Activated T-helper 17 cell treated with anti-CD3 and anti-CD28 coated beads, Interleukin-2, amount 50 U/mL, for 72 hours (primary cell): ENCODE data around the gene RBBP6. TPM values are rescaled to one million over a fixed set of nuclear protein-coding genes. Genes with fewer than 3 reads are reported as not detected.

ENCODE experiments used
- ATAC-seq: fragments of 150-1000 bp; cut with Tn5 transposase; replicated peaks from 2 replicates; pipeline ENCODE4 v1.10.0; 2021; ENCODE audit warnings: mild to moderate bottlenecking, moderate library complexity
- H3K27ac Mint-ChIP-seq: one replicate; pipeline ENCODE4 v1.8.0; 2022; ENCODE audit warnings: mixed read lengths
- H3K27me3 Mint-ChIP-seq: one replicate; pipeline ENCODE4 v1.8.0; 2022; ENCODE audit warnings: mixed read lengths
- H3K36me3 Mint-ChIP-seq: one replicate; pipeline ENCODE4 v1.8.0; 2022; ENCODE audit warnings: low read depth, mild to moderate bottlenecking, mixed read lengths
- H3K4me1 Mint-ChIP-seq: one replicate; pipeline ENCODE4 v1.8.0; 2022; ENCODE audit warnings: mixed read lengths
- H3K4me3 Mint-ChIP-seq: one replicate; pipeline ENCODE4 v1.8.0; 2022; ENCODE audit warnings: mild to moderate bottlenecking, mixed read lengths
- H3K9me3 Mint-ChIP-seq: one replicate; pipeline ENCODE4 v1.8.0; 2022; ENCODE audit warnings: mixed read lengths
- total RNA-seq, 2 donors: library from RNA; stranded (reverse); gene quantifications; one replicate each; pipeline ENCODE4 v1.2.3, GENCODE V29; 2022

RBBP6 gene
- total RNA-seq, 2 donors from 2014 or later: 51.6 to 88.8 TPM

DNA sequence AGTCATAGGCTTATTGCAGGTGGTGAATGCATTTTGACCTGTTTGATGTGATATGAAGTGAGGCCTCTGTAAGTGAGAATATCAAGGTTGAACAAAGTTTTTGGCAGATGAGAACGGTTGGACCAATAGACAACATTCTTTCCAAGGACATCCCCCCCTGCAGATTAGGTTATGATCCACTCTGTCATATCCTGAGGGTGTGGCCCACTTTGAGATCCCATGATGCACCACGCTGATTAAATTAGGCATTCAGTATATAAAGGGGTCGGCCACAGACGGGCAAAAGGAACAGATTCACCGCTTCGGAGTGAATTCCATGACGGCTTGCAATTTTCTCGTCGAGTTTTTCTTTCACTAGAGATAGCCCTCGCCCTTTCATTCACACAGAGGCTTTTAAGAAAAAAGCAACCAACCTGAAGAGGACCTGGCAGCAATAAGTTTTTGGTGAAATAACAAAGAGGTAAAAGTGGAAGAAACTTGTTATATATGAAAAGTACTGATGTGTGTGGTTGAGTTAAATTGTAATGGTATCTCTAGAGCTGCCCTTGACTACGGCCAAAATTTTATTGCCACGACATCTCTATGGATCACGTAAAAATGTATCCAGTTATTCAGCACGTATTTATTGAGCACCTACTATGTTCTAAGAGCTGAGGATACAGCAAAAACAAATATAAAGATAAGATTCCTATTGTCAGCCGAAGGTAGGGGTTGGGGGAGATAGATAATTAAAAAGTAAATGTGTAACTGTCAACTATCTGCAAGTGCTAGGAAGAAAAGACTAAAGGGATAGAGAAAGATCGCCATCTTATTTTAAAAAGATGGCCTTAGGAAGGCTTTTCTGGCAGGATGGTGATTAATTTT lies 1.7 kb upstream of the RBBP6 start:
- ATAC-seq: no peak
- peaks cover 5% of the 10 kb centered on the region for H3K4me1 Mint-ChIP-seq
- H3K36me3 Mint-ChIP-seq: peaks cover 32% of the 10 kb centered on the region
- H3K4me3 Mint-ChIP-seq: peak overlapping the region; percentile 98
- no peak overlapping the region for H3K27ac Mint-ChIP-seq
- no peaks in the 10 kb centered on the region for H3K27me3 Mint-ChIP-seq
- H3K9me3 Mint-ChIP-seq: no peaks in the 10 kb centered on the region

DNA sequence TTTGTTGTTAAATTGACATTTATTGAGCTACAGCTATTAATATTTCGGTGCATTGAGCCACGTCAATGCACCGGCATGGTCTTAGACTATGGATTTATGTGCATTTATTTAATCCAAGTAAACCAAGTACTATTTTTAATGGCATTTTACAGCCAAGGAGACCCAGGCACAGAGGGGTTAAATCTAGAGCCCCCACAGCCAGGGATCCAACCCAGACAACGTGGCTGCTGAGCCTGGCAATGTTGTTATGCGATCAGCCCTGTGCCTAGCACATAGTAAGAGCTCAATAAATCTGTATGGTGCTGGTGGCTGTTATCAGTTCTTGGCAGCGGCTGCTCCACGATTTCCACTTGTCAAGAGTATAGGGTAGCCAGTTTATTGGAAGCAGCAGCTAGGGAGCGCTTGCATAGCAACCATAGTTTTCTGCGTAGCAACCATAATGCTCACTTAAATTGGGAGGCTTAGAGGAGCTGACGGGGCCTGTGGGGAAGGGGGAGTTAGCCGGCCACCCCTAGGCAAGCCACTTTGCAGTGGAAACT lies 541 bp upstream of the RBBP6 start:
- peak; percentile 44 for ATAC-seq
- H3K27ac Mint-ChIP-seq: peak overlapping the region; percentile 100
- H3K36me3 Mint-ChIP-seq: peaks cover 43% of the 10 kb centered on the region
- H3K9me3 Mint-ChIP-seq: no peaks in the 10 kb centered on the region
- peaks cover 5% of the 10 kb centered on the region for H3K4me1 Mint-ChIP-seq
- H3K4me3 Mint-ChIP-seq: peak overlapping the region; percentile 98
- H3K27me3 Mint-ChIP-seq: no peaks in the 10 kb centered on the region

DNA sequence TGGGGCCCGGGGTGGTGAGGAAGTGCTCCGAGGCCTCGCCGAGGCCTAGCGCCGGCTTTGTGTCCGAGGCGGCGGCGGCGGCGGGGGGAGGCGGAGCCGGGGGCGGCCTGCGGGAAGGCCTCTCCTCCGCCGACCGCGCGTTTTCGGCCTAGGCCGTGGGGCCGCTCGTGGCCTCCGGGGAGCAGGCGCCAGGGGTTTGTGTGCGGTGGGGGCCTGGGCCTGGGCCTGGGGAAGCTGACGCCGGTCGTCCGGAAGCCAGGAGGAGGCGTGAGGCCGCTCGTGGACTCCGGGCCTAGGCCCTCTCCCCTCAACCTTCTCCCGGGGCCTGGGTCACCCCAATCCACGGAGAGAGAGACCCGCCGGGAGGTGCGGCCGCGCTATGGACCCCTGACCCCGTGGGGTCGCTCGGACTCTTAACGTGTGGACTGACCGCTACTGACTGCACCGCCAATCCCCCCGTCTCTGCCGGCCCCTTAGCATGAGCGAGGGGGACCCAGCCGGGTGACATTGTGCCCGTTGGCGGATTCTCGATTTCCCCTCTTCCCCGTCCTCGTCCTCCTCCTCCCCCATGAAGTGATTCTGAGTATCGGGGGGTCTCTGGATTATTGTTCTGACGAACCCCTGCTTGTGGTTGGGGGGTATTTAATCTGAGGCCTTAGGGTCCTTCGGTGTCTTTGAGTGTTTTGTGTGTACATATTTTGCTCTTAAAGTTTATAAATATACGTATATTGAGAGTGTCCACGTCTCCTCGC lies 660 bp downstream of the RBBP6 start:
- Mint-ChIP-seq H3K27ac (peak overlapping the region; percentile 100), H3K4me3 (peak overlapping the region; percentile 98), H3K36me3 (peaks cover 55% of the 10 kb centered on the region), H3K9me3 (no peaks in the 10 kb centered on the region), H3K27me3 (no peaks in the 10 kb centered on the region), H3K4me1 (peaks cover 11% of the 10 kb centered on the region)
- peak; percentile 47 for ATAC-seq

DNA sequence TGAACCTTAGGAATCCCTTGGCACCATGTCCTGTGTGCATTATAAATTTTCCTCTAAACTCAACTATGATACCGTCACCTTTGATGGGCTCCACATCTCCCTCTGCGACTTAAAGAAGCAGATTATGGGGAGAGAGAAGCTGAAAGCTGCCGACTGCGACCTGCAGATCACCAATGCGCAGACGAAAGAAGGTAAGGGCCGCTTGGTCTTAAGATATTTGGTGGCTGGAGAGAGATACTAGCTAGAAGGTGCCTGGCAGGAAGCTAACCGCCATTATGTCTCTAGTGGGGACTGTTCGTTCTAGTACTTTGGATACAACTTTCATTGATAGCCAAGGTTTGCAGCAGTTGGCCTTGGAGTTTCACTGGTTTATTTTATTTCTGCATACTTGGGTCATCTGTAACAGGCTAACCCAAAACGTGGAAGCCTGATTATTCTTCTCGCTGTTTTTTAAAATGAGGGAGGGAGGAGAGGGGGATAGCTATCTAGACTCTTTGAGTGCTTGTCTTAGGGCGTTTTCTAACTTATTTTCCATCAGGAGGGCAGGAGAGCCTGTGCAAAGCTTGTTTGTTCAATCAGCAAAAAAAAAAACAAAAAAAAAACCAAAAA lies 1.3 kb downstream of the RBBP6 start:
- H3K4me1 Mint-ChIP-seq: peaks cover 18% of the 10 kb centered on the region
- peaks cover 62% of the 10 kb centered on the region for H3K36me3 Mint-ChIP-seq
- peak overlapping the region; percentile 98 for H3K4me3 Mint-ChIP-seq
- H3K27me3 Mint-ChIP-seq: no peaks in the 10 kb centered on the region
- no peak for ATAC-seq
- peak overlapping the region; percentile 100 for H3K27ac Mint-ChIP-seq
- H3K9me3 Mint-ChIP-seq: no peaks in the 10 kb centered on the region

DNA sequence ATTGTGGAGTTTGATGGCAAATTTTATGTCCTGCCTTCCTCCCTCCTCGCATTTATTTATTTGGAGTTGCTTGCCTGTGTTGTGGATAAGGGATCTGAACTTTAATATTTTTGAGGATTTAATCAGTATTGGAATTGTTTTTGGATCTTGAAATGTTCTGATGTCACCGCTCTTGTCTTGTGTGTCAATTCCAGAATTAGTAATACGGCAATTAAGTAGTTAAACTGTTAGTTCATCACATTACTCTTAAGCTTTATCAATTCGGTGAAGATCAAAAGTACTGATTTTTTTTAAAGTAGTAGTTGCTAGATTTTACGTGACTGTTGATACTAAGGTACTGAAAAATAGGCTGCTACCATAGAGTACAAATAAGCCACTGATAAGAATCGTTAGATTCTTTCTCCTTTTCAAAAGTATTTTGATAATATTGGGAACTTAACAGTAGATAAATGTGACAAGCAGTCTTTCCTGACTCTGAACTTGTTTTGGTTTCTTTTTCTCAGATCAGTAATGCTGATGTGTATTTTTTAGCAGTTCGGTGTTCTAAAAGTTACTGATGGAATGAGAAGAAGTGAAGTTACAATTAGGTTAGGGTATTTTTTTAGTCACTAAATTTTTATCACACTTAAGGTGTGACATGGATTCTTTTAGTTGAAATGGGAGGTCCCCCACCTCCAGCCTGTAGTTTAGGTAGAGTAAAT lies 2.0 kb downstream of the RBBP6 start:
- Mint-ChIP-seq H3K4me1 (peaks cover 18% of the 10 kb centered on the region), H3K9me3 (no peaks in the 10 kb centered on the region), H3K27ac (peak overlapping the region; percentile 100), H3K4me3 (peak overlapping the region; percentile 98), H3K27me3 (no peaks in the 10 kb centered on the region), H3K36me3 (peaks cover 68% of the 10 kb centered on the region)
- ATAC-seq: peak; percentile 10

DNA sequence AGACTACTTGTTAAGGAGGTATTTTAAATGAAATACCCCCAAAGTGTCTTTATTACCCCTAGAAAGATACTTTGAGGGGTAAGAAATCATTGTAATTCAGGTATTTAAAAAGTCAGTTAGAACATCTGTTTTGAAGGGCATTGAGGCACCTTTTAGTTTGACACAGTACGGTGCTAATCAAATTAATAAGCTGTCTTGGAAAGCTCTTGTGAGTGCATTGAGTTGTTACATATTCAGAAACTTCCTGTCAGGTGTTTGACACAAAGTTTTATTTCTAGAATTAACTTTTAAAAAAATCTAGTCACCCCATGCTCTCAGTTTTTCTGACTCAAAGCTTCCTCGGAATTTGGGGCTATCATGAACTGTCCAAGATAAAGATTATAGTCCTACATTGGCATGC lies 4.6 kb downstream of the RBBP6 start:
- H3K4me1 Mint-ChIP-seq: peaks cover 22% of the 10 kb centered on the region
- peak overlapping the region; percentile 2 for H3K27ac Mint-ChIP-seq
- H3K4me3 Mint-ChIP-seq: peak overlapping the region; percentile 98
- H3K36me3 Mint-ChIP-seq: peaks cover 94% of the 10 kb centered on the region
- no peak for ATAC-seq
- no peaks in the 10 kb centered on the region for H3K27me3 Mint-ChIP-seq
- H3K9me3 Mint-ChIP-seq: no peaks in the 10 kb centered on the region

DNA sequence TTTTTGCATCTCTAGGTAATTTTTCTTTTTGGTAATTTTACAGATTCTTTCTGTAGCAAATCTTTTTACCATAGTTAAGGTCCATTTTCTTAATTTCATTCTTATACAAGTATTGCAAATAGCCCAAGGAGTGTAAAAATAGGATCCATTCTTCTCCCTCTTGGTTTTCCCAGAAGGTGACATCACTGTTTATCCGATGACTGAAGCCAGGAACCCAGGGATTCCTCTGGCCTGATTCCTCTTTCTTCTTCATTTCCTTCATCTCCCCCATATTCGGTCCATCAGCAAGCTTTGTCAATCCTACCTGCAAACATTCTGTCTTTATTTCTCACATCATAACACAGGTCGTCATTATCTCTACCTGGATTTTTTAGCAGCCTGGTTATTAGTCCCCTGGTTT lies 5.3 kb downstream of the RBBP6 start:
- Mint-ChIP-seq H3K27me3 (no peaks in the 10 kb centered on the region), H3K4me1 (peaks cover 25% of the 10 kb centered on the region), H3K27ac (peak overlapping the region; percentile 2), H3K36me3 (peaks cover 96% of the 10 kb centered on the region), H3K4me3 (peak overlapping the region; percentile 98), H3K9me3 (no peaks in the 10 kb centered on the region)
- ATAC-seq: no peak

DNA sequence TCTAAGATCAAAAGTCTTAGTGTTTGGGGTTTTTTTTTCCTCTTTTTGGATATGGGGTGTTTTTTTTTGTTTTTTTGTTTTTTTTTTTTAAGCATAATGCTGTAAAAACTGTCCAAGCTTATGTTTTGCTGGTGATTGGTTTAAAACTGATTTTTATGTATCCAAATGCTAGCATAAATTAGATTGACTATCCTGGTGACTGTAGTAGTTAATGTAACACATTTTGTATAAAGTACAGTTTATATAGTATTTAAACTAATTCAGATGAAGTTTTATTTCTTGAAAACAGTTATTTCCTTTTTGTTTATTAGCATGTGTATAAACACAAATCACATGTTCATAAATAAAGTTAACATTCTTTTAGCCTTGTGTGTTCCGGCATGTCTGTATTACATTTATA lies 10.9 kb downstream of the RBBP6 start:
- Mint-ChIP-seq H3K36me3 (peaks cover 97% of the 10 kb centered on the region), H3K27ac (no peak overlapping the region), H3K4me3 (no peak overlapping the region), H3K9me3 (no peaks in the 10 kb centered on the region), H3K4me1 (peaks cover 17% of the 10 kb centered on the region), H3K27me3 (no peaks in the 10 kb centered on the region)
- no peak for ATAC-seq

DNA sequence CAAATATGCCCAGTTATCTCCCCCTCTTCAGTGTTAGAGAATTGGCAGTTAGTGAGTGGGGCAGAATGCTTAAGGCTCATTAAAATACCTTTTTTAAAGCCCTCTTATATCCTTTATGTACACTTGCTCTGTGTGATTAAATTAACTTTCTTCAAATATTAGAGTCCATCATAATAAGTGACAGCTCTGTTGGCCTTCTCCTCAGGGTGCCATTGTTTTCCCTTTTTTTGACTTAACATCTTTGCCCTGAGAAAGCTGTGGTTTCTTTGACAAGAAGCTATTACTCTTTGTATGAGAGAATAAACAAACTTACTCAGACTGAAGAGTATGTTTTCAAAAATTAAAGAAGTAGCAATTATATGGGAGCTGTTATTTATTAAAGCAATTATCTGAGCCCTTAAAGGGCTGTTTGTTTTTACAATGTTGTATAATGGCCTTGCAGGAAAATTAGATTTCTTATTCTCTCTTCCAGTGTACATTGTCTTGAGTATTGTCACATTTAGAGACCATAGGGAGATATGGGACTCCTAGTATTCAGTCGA lies 13.4 kb downstream of the RBBP6 start:
- H3K4me3 Mint-ChIP-seq: no peak overlapping the region
- no peaks in the 10 kb centered on the region for H3K9me3 Mint-ChIP-seq
- peaks cover 8% of the 10 kb centered on the region for H3K4me1 Mint-ChIP-seq
- peaks cover 97% of the 10 kb centered on the region for H3K36me3 Mint-ChIP-seq
- ATAC-seq: no peak
- H3K27ac Mint-ChIP-seq: peak overlapping the region; percentile 20
- H3K27me3 Mint-ChIP-seq: no peaks in the 10 kb centered on the region

DNA sequence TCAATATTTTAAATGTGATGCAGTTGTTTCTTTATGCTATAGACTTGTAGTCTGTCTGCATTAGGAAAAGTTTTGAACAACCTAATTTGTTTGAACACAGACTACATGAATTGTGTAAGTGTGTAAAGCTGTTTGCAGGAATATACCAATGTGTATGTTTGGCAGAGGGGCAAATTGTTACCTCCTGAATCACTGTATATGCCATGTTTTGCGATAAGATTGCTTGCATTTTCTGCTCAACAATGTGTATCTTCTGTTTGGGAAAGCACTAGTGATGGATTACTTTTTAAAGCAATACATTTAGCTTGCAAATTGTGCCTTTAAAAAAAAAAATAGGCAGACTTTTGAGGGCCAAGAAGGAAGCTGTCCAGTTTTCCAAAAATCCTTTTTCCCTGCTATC lies 14.6 kb downstream of the RBBP6 start:
- no peaks in the 10 kb centered on the region for H3K9me3 Mint-ChIP-seq
- H3K27ac Mint-ChIP-seq: no peak overlapping the region
- H3K36me3 Mint-ChIP-seq: peaks cover 97% of the 10 kb centered on the region
- H3K27me3 Mint-ChIP-seq: no peaks in the 10 kb centered on the region
- H3K4me1 Mint-ChIP-seq: peaks cover 8% of the 10 kb centered on the region
- ATAC-seq: no peak
- H3K4me3 Mint-ChIP-seq: no peak overlapping the region

DNA sequence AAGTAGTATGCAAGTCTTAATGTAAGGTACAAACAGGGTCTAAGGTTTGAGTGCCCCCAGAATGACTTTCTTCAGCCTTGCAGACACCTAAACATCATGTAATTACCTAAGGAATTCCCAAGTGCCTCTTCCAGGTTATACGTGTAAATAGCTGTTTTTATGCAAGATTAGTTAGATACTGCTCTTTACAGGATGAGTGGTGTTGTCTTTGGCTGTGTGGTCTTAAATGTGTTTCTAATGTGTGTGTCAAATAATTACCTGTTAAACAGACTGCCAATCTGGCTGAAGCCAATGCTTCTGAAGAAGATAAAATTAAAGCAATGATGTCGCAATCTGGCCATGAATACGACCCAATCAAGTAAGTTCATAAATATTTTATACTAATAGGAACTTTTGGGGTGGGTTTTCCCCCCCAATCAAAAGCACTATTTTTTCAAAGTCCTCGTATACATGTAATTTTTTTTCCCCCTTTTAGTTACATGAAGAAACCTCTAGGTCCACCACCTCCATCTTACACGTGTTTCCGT lies 16.0 kb downstream of the RBBP6 start:
- ATAC-seq: no peak
- Mint-ChIP-seq H3K4me3 (no peak overlapping the region), H3K27me3 (no peaks in the 10 kb centered on the region), H3K27ac (no peak overlapping the region), H3K36me3 (peaks cover 97% of the 10 kb centered on the region), H3K4me1 (peaks cover 4% of the 10 kb centered on the region), H3K9me3 (no peaks in the 10 kb centered on the region)

DNA sequence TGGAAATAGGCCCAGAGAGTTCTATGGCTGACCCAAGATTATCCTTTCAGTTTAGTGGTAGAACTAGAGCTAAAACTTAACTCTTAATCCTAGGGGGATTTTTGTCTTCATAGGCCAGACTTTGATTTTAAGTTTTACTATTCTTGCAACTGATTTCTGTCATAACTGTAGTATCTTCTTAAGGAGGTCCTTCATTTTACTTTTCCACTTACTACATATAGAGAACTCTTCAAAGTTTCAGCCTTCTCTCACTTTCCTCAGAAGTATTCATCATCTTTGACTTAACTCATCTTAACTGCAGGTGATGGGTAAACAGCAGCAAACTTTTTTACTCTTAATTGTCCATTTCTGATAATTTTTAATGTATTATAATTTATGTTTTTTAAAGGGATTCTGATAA lies 23.4 kb downstream of the RBBP6 start:
- no peaks in the 10 kb centered on the region for H3K27me3 Mint-ChIP-seq
- no peak overlapping the region for H3K27ac Mint-ChIP-seq
- peaks cover 100% of the 10 kb centered on the region for H3K36me3 Mint-ChIP-seq
- H3K4me1 Mint-ChIP-seq: no peaks in the 10 kb centered on the region
- ATAC-seq: peak; percentile 12
- no peak overlapping the region for H3K4me3 Mint-ChIP-seq
- H3K9me3 Mint-ChIP-seq: no peaks in the 10 kb centered on the region

DNA sequence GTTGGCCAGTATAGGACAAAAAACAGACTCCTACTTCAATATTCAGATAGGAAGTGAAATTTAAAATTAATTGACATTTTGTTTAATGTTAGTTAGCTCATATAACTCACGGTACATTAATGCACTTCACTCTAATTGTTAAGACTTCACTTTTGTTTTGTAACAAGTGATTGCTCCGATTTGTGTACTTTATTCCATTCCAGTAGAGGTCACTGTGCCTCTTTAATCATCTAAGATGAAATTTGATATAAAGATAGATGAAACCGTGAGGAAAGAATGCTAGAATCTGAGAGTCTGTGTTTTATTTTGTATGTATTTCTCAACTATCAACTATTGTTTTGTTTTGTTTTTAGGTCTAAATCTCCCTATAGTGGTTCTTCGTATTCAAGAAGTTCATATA lies 29.0 kb downstream of the RBBP6 start:
- Mint-ChIP-seq H3K4me3 (no peak overlapping the region), H3K4me1 (no peaks in the 10 kb centered on the region), H3K36me3 (peaks cover 87% of the 10 kb centered on the region), H3K9me3 (peaks cover 31% of the 10 kb centered on the region), H3K27ac (no peak overlapping the region), H3K27me3 (no peaks in the 10 kb centered on the region)
- ATAC-seq: no peak
